Mesendoderm (in vitro differentiated cells): ENCODE results near the gene PKP4.

Experiments
- DNase-seq: peaks from one replicate; pipeline ENCODE4 v3.0.0; 2013
- H2AK5ac ChIP-seq: 2 replicates; pipeline ENCODE4 v1.6.1; 2013; ENCODE audit warnings: low read length, inconsistent platforms
- H2BK120ac ChIP-seq: 2 replicates; pipeline ENCODE4 v1.6.1; 2013; ENCODE audit warnings: low read depth, mild to moderate bottlenecking, low read length, moderate library complexity, mixed read lengths
- H2BK15ac ChIP-seq: replicated peaks from 2 replicates; pipeline ENCODE4 v1.6.1; 2013; ENCODE audit warnings: low read depth, mild to moderate bottlenecking, moderate library complexity
- H2BK5ac ChIP-seq: 2 replicates; pipeline ENCODE4 v1.6.1; 2013; ENCODE audit warnings: low read length, inconsistent platforms
- H3K18ac ChIP-seq: 2 replicates; pipeline ENCODE4 v1.6.1; 2013; ENCODE audit warnings: mild to moderate bottlenecking, low read length, mixed read lengths
- H3K23ac ChIP-seq: one replicate; pipeline ENCODE4 v1.6.1; 2013; ENCODE audit warnings: low read length
- H3K27ac ChIP-seq: 2 replicates; pipeline ENCODE4 v1.5.1; 2013; ENCODE audit warnings: low read depth, mild to moderate bottlenecking, inconsistent platforms, low read length, moderate library complexity
- H3K27me3 ChIP-seq: 2 replicates; pipeline ENCODE4 v1.6.1; 2013; ENCODE audit warnings: low read length, control low read depth, mild to moderate bottlenecking, inconsistent platforms; ENCODE audit not compliant: insufficient read depth, poor library complexity
- H3K36me3 ChIP-seq: 2 replicates; pipeline ENCODE4 v1.6.1; 2013; ENCODE audit warnings: low read length, inconsistent platforms; ENCODE audit not compliant: control insufficient read depth, insufficient read depth
- H3K4ac ChIP-seq: one replicate; pipeline ENCODE4 v1.6.1; 2013; ENCODE audit warnings: low read depth, mild to moderate bottlenecking, low read length, moderate library complexity
- H3K4me1 ChIP-seq: 2 replicates; pipeline ENCODE4 v1.6.1; 2013; ENCODE audit warnings: low read depth, low read length, inconsistent platforms; ENCODE audit not compliant: control insufficient read depth
- H3K4me2 ChIP-seq: 2 replicates; pipeline ENCODE4 v1.6.1; 2013; ENCODE audit warnings: low read length
- H3K4me3 ChIP-seq: 2 replicates; pipeline ENCODE4 v1.5.1; 2013; ENCODE audit warnings: mild to moderate bottlenecking, low read length
- H3K56ac ChIP-seq: one replicate; pipeline ENCODE4 v1.6.1; 2013; ENCODE audit warnings: low read length
- H3K79me1 ChIP-seq: 2 replicates; pipeline ENCODE4 v1.6.1; 2013; ENCODE audit warnings: low read length, inconsistent platforms
- H3K79me2 ChIP-seq: 2 replicates; pipeline ENCODE4 v1.6.1; 2013; ENCODE audit warnings: mild to moderate bottlenecking, low read length; ENCODE audit not compliant: control insufficient read depth, insufficient read depth
- H3K9ac ChIP-seq: 2 replicates; pipeline ENCODE4 v1.6.1; 2013; ENCODE audit warnings: low read length, inconsistent platforms
- H4K5ac ChIP-seq: one replicate; pipeline ENCODE4 v1.6.1; 2013; ENCODE audit warnings: low read length
- H4K8ac ChIP-seq: one replicate; pipeline ENCODE4 v1.6.1; 2013; ENCODE audit warnings: low read depth, mild to moderate bottlenecking, control low read depth, low read length, moderate library complexity
- WGBS: extraction: QIAGEN DNeasy Blood & Tissue Kit; methylation state at CpG from one replicate; pipeline ENCODE4 v1.1.7; 2013; ENCODE audit warnings: low lambda C conversion rate, missing lambda C conversion rate; ENCODE audit not compliant: insufficient coverage; ENCODE audit errors: extremely low coverage; 5-methylcytosine and 5-hydroxymethylcytosine counted together

The PKP4 gene

GRCh38 chr2:158556124-158556523 lies 99.4 kb downstream of the PKP4 start:
- Histone ChIP-seq H3K9ac (no peak overlapping the region), H3K4me1 (no peaks in the 10 kb centered on the region), H2BK120ac (no peak overlapping the region), H3K27me3 (no peaks in the 10 kb centered on the region), H2BK5ac (no peak overlapping the region), H3K56ac (no peak overlapping the region), H2BK15ac (no peak overlapping the region), H3K79me1 (peaks cover 5% of the 10 kb centered on the region), H3K36me3 (no peaks in the 10 kb centered on the region), H3K4me2 (no peak overlapping the region), H4K8ac (no peak overlapping the region), H2AK5ac (no peak overlapping the region), H3K4ac (no peak overlapping the region), H3K4me3 (no peak overlapping the region), H3K18ac (no peak overlapping the region), H3K23ac (no peak overlapping the region), H3K79me2 (no peaks in the 10 kb centered on the region), H3K27ac (no peak overlapping the region), H4K5ac (no peak overlapping the region)
- WGBS: no CpG with 5 or more reads among the region's 3 CpGs
- peak; percentile 45 for DNase-seq

DNA sequence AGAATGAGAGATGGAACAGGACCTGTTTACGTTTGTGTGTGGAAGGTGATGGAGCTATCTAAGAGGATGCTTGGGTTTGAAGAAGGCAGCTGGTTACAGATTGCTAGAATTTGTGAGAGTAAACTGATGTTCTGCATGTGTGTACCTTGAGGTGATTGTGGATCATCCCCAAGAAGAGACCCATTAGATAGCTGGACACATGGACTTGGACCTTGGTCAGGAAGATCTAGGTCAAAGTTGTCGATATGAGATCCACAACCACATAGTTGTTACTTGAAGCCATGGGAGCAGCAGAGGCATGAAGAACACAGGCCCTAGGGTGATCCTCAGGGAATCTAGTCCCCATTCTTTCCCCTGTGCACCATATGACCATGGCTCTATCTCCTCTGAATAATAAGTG lies 101.0 kb downstream of the PKP4 start:
- H4K8ac ChIP-seq: no peak overlapping the region
- H2BK120ac ChIP-seq: no peak overlapping the region
- DNase-seq: no peak
- H3K27me3 ChIP-seq: no peaks in the 10 kb centered on the region
- H3K4me1 ChIP-seq: no peaks in the 10 kb centered on the region
- no peak overlapping the region for H3K4me2 ChIP-seq
- no peak overlapping the region for H2AK5ac ChIP-seq
- H3K23ac ChIP-seq: no peak overlapping the region
- no peak overlapping the region for H3K4me3 ChIP-seq
- no peak overlapping the region for H2BK5ac ChIP-seq
- no peak overlapping the region for H3K4ac ChIP-seq
- no peak overlapping the region for H3K9ac ChIP-seq
- H3K56ac ChIP-seq: no peak overlapping the region
- no peak overlapping the region for H3K27ac ChIP-seq
- WGBS: no CpG with 5 or more reads among the region's 2 CpGs
- no peak overlapping the region for H3K18ac ChIP-seq
- no peaks in the 10 kb centered on the region for H3K36me3 ChIP-seq
- no peak overlapping the region for H4K5ac ChIP-seq
- H2BK15ac ChIP-seq: no peak overlapping the region
- peaks cover 5% of the 10 kb centered on the region for H3K79me1 ChIP-seq
- no peaks in the 10 kb centered on the region for H3K79me2 ChIP-seq

DNA sequence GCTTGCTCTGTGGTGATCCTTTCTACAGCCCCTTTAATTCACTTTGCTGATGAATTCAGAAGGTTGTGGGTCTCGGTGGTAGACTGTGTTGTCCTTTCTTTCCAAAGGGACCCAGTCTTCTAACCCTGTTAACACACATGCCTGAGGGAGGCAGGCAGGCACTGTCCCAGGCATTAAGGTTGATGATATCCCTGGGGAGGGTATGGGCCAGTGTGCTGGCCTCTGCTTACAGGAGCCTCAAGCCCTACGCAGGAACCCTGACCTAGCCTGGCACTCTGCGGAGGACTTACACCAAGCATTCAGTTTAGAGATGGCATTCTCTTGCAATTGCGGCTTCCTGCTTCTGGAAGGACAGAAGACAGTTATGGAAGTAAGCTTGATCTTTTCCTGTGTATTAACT lies 102.5 kb downstream of the PKP4 start:
- H3K4me3 ChIP-seq: no peak overlapping the region
- H3K18ac ChIP-seq: no peak overlapping the region
- H3K23ac ChIP-seq: peak overlapping the region; percentile 18
- H4K5ac ChIP-seq: no peak overlapping the region
- no peak overlapping the region for H2AK5ac ChIP-seq
- H2BK5ac ChIP-seq: no peak overlapping the region
- H3K4me1 ChIP-seq: no peaks in the 10 kb centered on the region
- WGBS: no CpG with 5 or more reads among the region's 4 CpGs
- no peak overlapping the region for H3K4me2 ChIP-seq
- H3K9ac ChIP-seq: no peak overlapping the region
- no peaks in the 10 kb centered on the region for H3K79me2 ChIP-seq
- no peak overlapping the region for H3K27ac ChIP-seq
- no peaks in the 10 kb centered on the region for H3K36me3 ChIP-seq
- no peak overlapping the region for H2BK120ac ChIP-seq
- H2BK15ac ChIP-seq: no peak overlapping the region
- peaks cover 2% of the 10 kb centered on the region for H3K79me1 ChIP-seq
- H4K8ac ChIP-seq: no peak overlapping the region
- H3K27me3 ChIP-seq: no peaks in the 10 kb centered on the region
- H3K4ac ChIP-seq: no peak overlapping the region
- H3K56ac ChIP-seq: no peak overlapping the region
- DNase-seq: no peak

GRCh38 chr2:158560259-158560658 lies 103.5 kb downstream of the PKP4 start:
- Histone ChIP-seq H3K4me1 (no peaks in the 10 kb centered on the region), H3K27ac (no peak overlapping the region), H3K4me3 (no peak overlapping the region), H3K4ac (no peak overlapping the region), H3K23ac (no peak overlapping the region), H2BK15ac (no peak overlapping the region), H3K18ac (no peak overlapping the region), H4K8ac (no peak overlapping the region), H4K5ac (no peak overlapping the region), H3K4me2 (no peak overlapping the region), H3K56ac (no peak overlapping the region), H2BK120ac (no peak overlapping the region), H2BK5ac (no peak overlapping the region), H3K9ac (no peak overlapping the region), H3K27me3 (no peaks in the 10 kb centered on the region), H2AK5ac (no peak overlapping the region), H3K79me2 (no peaks in the 10 kb centered on the region), H3K36me3 (no peaks in the 10 kb centered on the region), H3K79me1 (peaks cover 2% of the 10 kb centered on the region)
- no peak for DNase-seq

DNA sequence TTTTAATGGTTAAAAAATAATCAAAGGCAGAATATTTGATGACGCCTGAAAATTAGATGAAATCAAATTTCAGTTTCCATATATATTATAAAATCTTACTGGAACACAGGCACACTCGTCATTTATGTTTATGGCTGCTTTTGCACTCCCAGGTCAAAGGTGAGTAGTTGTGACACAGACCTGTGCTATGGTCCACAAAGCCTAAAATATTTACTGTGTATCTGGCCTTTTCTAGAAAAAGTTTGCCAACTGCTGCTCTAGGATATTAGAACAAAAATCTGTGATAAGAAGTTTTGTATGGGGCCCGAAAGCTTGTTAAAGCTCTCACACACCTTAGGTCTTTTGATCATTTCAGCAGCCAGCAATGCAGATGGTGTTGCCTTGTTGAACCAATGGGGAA lies 104.3 kb downstream of the PKP4 start:
- Histone ChIP-seq H4K8ac (no peak overlapping the region), H3K27ac (no peak overlapping the region), H3K18ac (no peak overlapping the region), H2AK5ac (no peak overlapping the region), H3K36me3 (no peaks in the 10 kb centered on the region), H3K4me1 (no peaks in the 10 kb centered on the region), H2BK5ac (no peak overlapping the region), H3K9ac (no peak overlapping the region), H3K56ac (no peak overlapping the region), H3K79me2 (no peaks in the 10 kb centered on the region), H3K4me2 (no peak overlapping the region), H2BK15ac (no peak overlapping the region), H4K5ac (no peak overlapping the region), H3K4ac (no peak overlapping the region), H3K4me3 (no peak overlapping the region), H3K79me1 (peaks cover 2% of the 10 kb centered on the region), H3K27me3 (no peaks in the 10 kb centered on the region), H2BK120ac (no peak overlapping the region), H3K23ac (no peak overlapping the region)
- WGBS: no CpG with 5 or more reads among the region's 3 CpGs
- DNase-seq: no peak

DNA sequence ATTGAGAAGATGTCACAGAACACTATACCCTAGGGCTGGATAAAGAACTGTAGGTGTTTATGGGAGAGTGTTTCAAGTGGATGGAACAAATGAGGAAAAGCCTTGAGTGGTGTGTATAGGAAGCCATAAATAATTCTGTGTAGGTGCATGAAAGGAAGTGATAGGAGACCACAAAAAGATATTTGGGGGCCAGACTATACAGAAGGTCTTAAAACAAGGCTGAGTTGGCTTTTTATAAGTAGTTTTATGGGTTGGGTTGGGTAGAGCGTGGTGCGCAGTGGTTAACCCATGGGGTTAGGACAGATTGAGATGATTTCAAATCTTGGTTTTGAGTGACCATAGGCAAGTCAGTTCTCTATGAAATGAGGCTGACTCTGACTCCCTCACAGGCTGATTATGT lies 110.5 kb downstream of the PKP4 start:
- DNase-seq: no peak
- 100% methylated on average over 2 of the region's 2 CpGs for WGBS

More for the DNA sequence above, 110.5 kb downstream of the PKP4 start:
- Histone ChIP-seq H2BK5ac (no peak overlapping the region), H3K56ac (no peak overlapping the region), H3K4ac (no peak overlapping the region), H2BK15ac (no peak overlapping the region), H3K27ac (no peak overlapping the region), H3K23ac (no peak overlapping the region), H3K79me1 (no peaks in the 10 kb centered on the region), H3K4me1 (no peaks in the 10 kb centered on the region), H2AK5ac (no peak overlapping the region), H4K5ac (no peak overlapping the region), H3K79me2 (no peaks in the 10 kb centered on the region), H2BK120ac (no peak overlapping the region), H4K8ac (no peak overlapping the region), H3K9ac (no peak overlapping the region), H3K18ac (no peak overlapping the region), H3K4me3 (no peak overlapping the region), H3K4me2 (no peak overlapping the region), H3K36me3 (no peaks in the 10 kb centered on the region), H3K27me3 (no peaks in the 10 kb centered on the region)
